HG03432 (cell line): ENCODE results near the gene CYP27C1.
A peak's percentile ranks its signal among the peaks of the same experiment; 100 is the strongest.
"Not testable (repeated sequence)": the region's sequence is repeated elsewhere in the genome, so short reads cannot be mapped to it uniquely, and the experiment has no call there.

Source experiments
- ATAC-seq: cut with Tn5 transposase; IDR thresholded peaks from one replicate; pipeline ENCODE4 v1.9.1; 2021; ENCODE audit warnings: mild to moderate bottlenecking, moderate library complexity; ENCODE audit not compliant: unreplicated experiment

Gene CYP27C1, protein sequence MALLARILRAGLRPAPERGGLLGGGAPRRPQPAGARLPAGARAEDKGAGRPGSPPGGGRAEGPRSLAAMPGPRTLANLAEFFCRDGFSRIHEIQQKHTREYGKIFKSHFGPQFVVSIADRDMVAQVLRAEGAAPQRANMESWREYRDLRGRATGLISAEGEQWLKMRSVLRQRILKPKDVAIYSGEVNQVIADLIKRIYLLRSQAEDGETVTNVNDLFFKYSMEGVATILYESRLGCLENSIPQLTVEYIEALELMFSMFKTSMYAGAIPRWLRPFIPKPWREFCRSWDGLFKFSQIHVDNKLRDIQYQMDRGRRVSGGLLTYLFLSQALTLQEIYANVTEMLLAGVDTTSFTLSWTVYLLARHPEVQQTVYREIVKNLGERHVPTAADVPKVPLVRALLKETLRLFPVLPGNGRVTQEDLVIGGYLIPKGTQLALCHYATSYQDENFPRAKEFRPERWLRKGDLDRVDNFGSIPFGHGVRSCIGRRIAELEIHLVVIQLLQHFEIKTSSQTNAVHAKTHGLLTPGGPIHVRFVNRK

DNA sequence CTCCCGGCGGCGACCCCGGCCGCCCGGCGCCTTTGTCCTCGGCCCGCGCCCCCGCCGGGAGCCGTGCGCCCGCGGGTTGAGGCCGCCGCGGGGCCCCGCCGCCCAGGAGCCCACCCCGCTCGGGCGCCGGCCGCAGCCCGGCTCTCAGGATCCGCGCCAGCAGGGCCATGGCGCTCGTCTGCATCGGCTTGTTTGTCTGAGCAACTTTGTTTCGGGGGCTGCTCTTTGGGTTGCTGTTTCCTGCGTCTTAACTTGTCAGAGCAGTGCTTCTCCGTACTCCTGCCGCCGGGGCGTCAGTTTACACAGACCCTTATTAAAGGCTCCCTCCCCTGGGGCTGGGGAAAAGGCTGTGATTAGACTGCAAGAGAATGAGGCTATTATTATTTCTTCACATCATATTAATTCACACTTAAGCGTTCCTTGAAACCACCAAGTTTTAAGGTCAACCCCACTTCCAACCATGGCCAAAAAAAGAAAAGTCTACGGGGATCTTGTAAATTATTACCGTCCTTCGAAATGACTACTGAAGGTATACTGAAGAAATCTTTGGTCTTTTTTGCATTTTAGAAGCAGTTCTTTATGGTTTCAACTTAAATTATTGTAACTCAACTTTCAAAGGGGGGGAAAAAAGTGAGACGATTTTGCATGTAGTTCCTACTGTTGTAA, at the start of gene CYP27C1:
Gene CYP27C1, minus strand, starts transcription at position 198 of the 666 bp plus-strand sequence. Its CDS starts 29 bp downstream, at position 169.
- ATAC-seq = no peak

DNA sequence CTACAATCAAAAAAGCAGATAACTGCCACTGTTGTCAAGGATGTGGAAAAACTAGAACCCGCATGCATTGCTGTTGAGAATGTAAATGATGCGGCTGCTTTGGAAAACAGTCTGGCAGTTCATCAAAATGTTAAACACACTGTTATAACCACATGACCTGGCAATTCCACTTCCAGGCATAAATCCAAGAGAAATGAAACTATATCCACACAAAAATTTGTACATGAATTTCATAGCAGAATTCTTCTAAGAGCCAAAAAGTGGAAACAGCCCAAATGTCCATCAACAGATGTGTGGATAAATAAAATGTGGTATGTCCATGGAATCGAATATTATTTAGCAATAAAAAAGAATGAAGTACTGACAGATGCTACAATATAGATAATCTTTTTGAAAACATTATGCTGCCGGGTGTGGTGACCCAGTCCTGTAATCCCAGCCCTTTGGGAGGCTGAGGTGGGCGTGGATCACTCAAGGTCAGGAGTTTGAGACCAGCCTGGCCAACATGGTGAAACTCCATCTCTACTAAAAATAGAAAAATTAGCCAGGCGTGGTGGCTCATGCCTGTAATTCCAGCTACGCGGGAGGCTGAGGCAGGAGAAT, 41.8 kb upstream of the CYP27C1 start:
- no peak for ATAC-seq

DNA sequence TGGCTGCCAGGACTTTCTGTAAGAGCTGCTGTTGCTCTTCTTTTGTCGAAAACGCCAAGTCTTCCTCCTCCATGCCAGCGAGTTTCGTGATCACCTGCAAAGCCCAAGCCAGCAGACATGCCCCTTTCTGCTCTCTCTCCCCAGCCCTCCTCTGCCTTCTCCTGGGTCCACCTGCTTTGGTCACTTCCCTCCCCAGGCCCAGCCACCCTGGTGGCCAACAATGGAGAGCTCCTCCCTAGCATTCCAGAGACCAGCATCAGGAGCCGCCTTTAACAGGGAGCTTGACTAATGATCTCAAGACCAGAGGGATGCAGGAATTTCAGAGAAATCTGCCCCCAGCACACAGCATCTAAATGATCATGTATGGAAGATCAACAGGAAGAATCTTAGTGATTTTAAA, 39.3 kb upstream of the CYP27C1 start:
- no peak for ATAC-seq

DNA sequence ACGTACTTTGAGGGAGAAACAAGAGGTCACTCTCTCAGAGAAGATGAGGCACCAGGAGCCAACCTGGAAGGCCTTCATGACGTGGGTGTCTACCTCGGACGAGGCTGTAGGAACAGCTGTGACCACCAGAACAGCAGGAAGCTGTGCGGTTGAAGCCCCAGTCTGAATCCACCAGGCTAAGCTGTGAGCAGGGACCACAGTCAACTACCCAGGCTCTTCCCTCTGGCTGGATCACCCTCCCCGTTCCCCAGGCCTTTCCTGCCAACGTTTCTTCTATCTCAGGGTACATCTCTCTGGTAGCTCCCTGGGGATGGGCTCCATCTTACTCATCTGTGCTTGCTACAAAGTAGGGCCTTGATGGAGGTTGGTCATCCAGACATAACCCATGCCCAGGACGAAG, 36.8 kb upstream of the CYP27C1 start:
- ATAC-seq = no peak

DNA sequence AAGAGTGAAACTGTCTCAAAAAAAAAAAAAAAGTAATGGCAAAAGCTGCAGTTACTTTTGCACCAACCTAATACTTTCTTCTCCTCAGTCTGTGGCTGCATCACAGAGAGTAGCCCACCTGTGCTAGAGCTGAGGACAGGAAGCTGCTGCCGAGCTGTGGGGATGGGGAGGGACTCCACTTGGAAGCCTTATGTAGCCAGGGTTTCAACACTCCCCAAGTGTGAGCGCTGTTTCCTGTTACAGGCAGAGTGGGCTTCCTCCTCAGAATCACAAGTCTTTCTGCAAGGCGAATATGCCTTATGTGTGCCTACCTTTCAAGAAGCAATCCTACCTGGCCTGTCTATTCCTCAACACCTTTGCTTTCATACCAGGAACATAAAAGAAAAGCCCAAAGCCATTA, 36.3 kb upstream of the CYP27C1 start:
- ATAC-seq = no peak

DNA sequence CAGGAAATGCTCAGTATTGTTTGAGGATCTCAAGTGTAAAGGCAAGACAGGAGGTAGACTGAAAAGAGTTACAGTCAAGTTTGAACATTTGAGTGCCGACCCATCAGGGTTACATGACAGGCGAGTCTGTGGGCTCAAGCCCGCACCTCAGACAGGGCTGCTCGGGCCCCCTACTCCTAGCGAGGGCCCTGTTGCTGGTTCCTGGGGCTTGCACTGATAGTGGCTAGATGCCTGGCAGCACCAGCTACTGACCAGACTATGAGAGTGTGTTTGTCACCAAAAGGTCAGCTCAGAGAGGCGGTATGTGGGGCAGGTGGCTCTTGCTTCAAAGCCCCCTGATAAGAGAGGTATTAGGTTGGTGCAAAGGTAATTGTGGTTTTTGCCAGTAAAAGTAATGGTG, 35.6 kb upstream of the CYP27C1 start:
- ATAC-seq = no peak

DNA sequence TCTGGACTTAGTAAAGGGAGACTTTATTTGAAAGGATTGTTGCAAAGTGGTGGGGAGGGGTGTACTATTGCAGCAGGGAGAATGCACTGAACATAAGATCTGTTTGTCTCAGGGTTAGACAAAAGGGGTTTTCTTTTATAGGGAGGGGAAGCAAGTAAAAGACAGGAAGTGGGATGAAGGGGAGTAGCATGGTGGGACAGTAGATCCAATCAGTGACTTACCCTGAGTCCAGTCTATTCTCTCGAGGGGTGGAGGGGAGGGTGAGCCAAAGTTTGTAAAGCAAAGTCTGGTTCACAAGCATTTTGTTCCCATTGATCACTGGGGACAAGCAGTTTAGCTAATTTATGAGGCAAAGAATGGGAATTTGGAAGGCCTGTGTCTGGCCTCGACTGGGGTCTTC, 35.0 kb upstream of the CYP27C1 start:
- no peak for ATAC-seq

DNA sequence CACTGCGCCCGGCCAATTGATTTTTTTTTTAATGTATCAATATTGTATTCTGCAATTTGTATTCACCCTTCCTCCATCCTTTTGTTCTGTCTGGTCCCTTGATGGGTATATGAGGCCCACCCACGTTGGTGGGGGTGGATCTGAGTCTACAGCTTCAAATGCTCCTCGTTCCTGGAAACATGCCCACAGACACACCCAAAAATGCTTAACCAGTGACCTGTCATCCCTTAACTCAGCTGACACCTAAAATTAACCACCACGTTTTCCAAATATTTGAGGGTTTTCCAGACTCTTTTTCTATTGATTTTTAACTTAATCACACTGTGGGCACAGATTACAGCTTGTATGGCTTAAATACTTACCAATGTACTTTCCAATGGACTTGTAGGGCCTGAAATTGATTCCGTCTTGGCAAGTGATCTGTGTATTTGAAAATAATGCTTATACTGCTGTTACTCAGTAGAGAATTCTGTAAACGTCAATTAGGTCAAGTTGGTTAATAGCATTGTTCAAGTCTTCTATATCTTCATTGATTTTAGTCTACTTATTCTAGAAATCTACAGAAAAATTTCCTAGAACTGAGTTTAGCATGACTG, 34.4 kb upstream of the CYP27C1 start:
- no peak for ATAC-seq

DNA sequence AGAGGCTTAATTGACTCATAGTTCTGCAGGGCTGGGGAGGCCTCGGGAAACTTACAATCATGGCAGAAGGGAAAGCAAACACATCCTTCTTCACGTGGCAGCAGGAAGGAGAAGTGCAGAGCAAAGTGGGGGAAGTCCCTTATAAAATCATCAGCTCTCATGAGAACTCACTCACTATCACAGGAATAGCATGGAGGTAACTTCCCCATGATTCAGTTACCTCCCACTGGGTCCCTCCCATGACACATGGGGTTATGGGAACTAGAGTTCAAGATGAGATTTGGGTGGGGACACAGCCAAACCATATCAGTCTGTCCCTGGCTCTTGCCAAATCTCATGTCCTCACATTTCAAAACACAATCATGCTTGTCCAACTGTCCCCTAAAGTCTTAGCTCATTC, 21.1 kb upstream of the CYP27C1 start:
- ATAC-seq = not testable (repeated sequence)

DNA sequence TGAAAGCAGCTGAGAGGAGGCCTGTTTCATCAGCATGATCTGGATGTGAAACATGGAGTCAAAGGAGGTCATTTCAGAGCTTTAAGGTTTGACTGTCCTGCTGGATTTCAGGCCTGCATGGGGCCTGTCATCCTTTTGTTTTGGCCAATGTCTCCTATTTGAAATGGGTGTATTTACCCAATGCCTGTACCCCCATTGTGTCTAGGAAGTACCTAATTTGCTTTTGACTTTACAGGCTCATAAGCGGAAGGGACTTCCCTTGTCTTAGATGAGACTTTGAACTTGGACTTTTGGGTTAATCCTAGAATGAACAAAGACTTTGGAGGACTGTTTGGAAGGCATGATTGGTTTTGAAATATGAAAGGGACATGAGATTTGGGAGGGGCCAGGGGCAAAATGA, 19.3 kb upstream of the CYP27C1 start:
- ATAC-seq = no peak

DNA sequence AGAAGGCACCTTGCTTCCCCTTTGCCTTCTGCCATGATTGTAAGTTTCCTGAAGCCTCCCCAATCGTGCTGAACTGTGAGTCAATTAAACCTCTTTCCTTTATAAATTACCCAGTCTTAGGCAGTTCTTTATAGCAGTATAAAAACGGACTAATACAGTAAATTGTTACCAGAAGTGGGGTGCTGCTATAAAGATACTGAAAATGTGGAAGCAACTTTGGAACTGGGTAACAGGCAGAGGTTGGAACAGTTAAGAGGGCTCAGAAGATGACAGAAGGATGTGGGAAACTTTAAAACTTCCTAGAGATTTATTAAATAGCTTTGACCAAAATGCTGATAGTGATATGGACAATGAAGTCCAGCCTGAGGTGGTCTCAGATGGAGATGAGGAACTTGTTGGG, 17.7 kb upstream of the CYP27C1 start:
- ATAC-seq = not testable (repeated sequence)

DNA sequence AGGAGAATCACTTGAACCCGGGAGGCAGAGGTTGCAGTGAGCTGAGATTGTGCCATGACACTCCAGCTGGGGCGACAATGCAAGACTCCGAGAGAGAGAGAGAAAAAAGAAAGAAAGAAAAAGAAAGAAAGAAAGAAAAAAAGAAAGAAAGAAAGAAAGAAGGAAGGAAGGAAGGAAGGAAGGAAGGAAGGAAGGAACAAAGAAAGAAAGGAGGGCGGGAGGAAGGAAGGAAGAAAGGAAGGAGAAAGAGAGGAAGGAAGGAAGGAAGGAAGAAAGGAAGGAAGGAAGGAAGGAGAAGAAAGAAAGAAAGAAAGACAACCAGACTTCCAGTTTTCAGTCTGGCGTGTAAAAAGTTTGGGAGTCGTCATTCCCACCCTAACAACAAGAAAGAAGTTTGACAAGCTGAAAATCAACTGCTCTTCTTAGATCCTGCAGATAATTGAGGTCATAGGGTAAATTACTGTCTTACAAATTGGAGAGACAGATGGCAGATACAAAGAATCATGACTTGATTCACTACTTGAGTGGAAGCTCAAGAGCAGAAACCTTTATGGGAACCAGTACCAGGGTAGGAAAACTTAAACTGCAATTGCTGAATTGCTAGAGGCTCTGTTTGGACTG, 15.1 kb upstream of the CYP27C1 start:
- no peak for ATAC-seq

DNA sequence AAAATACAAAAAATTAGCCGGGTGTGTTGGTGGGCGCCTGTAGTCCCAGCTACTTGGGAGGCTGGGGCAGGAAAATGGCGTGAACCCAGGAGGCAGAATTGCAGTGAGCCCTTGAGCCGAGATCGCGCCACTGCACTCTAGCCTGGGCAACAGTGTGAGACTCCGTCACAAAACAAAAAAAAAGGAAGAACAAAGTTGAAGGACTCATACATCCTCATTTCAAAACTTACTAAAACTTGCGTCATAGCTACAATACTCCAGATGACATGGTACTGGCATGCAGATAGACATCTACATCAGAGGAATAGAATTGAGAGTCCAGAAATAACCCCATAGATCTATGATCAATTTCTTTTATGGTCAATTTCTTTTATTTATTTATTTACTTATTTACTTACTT, 13.6 kb upstream of the CYP27C1 start:
- ATAC-seq = no peak

DNA sequence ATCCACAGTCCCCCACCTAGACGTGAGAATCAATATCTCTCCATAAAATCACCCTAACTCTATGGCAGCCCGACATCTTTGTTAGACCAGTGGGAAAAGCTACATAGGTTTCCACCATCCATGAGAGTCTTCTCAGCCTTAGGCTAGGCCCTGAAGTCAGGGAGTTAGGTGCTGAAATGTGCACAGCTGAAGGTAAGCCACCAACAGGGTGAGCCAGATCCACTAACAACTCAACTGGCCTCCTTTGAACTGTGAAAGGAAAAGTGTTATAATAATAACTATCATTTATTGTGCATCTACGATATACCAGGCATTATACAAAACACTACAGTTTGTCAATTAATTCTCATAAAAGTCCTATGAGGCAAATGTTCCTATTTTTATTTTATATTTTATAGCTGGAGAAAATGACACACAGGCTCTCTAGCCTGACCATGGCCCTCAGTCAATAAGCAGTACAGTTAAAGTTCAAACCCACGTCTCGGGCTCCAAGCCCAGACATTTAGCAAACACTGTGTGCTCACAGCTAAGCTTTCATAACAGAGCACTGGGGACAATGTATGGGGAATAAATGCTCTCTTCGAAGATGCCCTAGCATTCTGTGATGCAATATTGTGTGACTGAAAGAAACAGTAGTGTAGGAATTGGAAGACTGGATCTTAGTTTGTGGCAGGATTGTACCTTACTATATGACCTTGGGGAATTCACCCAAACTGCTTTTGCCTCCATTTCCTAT, 11.2 kb upstream of the CYP27C1 start:
- no peak for ATAC-seq

DNA sequence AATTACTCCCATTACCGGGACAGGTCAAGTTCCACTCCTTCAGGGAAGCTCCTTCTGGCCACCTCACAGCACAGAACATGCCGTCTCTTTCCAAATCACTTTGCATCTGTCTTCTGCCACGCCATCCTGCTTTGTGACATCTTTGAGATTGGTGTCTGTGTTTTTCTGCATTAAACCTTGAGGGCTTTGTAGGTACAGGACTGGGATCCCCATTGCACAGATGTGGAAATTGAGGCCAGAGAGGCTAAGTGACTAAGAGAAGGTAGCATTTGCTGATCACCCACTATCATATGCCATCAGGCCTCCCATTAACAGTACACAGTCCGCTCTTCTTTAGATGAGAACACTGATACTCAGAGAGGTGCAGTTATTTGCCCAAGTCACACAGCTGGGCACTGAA, 9.5 kb upstream of the CYP27C1 start:
- ATAC-seq = no peak

DNA sequence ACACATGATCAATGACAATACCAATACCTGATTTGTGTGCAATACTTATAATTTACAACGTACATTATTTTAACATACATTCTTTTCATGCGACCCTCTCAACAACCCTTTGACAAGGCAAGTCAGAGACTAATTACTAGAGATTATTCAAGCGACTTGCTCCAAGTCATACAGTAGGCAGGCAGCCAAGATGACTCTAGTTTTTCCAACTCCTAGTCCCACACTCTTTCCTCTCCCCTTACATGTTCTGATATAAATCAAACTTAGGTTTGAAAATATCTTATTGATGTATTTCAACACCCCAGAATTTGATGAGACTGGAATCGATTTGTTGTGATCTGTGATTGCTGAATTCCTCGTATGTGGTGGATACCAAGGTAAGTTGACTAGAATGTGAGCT, 8.0 kb upstream of the CYP27C1 start:
- no peak for ATAC-seq

DNA sequence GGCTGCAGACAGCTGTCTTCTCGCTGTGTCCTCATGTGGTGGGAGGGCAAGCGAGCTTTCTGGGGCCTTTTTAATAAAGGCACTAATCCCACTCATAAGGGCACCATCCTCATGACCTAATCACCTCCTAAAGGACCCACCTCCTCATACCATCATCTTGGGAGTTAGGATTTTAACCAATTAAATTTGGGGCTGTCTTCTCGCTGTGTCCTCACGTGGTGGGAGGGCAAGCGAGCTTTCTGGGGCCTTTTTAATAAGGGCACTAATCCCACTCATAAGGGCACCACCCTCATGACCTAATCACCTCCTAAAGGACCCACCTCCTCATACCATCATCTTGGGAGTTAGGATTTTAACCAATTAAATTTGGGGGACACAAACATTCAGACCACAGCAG, 7.2 kb upstream of the CYP27C1 start:
- ATAC-seq = not testable (repeated sequence)

DNA sequence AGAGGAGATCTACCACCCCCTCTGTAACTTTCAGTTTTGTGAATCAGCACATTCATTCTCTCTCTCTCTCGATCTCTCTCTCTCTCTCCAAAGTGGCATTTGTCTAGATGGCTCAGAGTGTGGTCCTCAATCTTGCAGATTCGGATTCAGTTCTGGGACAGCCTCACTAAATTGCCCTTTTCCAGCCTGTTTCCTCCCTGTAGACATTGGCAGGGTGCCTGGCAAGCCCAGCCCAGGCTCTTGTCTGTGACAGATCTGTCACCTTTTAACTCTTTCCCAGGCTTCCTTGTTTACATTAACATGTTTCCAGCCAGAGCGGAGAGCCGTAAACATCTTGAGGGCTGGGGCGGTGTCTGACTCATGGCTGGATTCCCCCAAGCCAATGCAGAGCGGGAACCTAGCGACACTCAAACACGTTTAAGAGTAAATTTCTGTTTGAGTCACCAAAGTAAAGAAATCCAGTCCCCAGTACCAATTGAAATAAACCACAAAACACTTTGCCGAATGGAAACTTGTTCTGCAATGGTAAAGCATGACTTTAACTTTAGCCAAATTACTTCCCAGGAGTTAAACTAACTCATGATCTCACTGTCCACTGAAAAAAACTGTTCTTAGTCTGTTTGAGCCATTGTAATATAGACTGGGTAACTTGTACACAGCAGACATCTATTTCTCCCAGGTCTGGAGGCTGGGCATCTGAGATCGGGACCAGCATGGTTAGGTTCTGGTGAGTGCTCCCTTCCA, 6.6 kb upstream of the CYP27C1 start:
- peak; percentile 95 for ATAC-seq

DNA sequence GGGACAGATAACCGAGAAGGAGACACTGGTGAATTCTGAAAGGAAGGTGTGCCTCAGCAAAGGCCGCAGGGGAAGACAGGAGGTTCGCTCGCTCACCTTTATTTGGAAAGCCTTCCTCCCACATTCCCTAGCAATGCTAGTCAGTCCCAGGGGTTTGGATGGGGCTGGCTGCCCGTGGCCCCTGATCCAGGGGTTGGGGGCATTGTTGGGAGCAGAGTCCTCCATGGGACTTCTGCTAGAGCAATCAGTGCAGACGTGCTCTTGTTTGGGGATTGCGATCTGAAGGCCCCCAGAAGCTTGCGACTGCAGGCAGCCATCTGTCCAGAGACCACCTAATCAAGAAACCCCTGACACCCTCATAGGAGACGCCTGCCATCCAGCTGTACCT, 6.0 kb upstream of the CYP27C1 start:
- ATAC-seq = no peak
